ENCODE measurements around the gene CDH1. TPM values are rescaled to one million over a fixed set of nuclear protein-coding genes. Genes with fewer than 3 reads are reported as not detected.

Gene CDH1
- total RNA-seq, 2 donors from 2014 or later: 1.1 TPM; not detected in 1

- no peak for ATAC-seq (ENCODE audit: insufficient number of reproducible peaks, low FRiP score, low read depth)
- TF ChIP-seq, protein P1, sequence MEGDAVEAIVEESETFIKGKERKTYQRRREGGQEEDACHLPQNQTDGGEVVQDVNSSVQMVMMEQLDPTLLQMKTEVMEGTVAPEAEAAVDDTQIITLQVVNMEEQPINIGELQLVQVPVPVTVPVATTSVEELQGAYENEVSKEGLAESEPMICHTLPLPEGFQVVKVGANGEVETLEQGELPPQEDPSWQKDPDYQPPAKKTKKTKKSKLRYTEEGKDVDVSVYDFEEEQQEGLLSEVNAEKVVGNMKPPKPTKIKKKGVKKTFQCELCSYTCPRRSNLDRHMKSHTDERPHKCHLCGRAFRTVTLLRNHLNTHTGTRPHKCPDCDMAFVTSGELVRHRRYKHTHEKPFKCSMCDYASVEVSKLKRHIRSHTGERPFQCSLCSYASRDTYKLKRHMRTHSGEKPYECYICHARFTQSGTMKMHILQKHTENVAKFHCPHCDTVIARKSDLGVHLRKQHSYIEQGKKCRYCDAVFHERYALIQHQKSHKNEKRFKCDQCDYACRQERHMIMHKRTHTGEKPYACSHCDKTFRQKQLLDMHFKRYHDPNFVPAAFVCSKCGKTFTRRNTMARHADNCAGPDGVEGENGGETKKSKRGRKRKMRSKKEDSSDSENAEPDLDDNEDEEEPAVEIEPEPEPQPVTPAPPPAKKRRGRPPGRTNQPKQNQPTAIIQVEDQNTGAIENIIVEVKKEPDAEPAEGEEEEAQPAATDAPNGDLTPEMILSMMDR (IDR thresholded peaks at IDR 0.05): no peak
- H3K4me3 ChIP-seq: no peak overlapping the region
- H3K36me3 ChIP-seq: no peaks in the 10 kb centered on the region
- no peak overlapping the region for H3K27ac ChIP-seq
- no peaks in the 10 kb centered on the region for H3K27me3 ChIP-seq (replicated peaks; ENCODE audit: insufficient read depth)
- peaks cover 2% of the 10 kb centered on the region in 2 donors for H3K4me1 ChIP-seq (ENCODE audit: control insufficient read depth in 1 of 2, low read depth in 2 of 2)
- DNase-seq (ENCODE audit: low spot score): no peak
- H3K9me3 ChIP-seq: no peaks in the 10 kb centered on the region
These were observed 4.9 kb upstream of the CDH1 start for GRCh38 chr16:68732042-68732680.

GRCh38 chr16:68732741-68733399 is 4.2 kb upstream of the CDH1 start:
- no peak for DNase-seq (ENCODE audit: low spot score)
- no peak for ATAC-seq (ENCODE audit: insufficient number of reproducible peaks, low FRiP score, low read depth)
- Histone ChIP-seq H3K36me3 (no peaks in the 10 kb centered on the region), H3K4me1 (ENCODE audit: control insufficient read depth in 1 of 2, low read depth in 2 of 2) (peaks cover 3 to 9% of the 10 kb centered on the region in 2 donors), H3K27ac (no peak overlapping the region), H3K9me3 (no peaks in the 10 kb centered on the region), H3K27me3 (replicated peaks; ENCODE audit: insufficient read depth) (no peaks in the 10 kb centered on the region), H3K4me3 (no peak overlapping the region)
- TF ChIP-seq, protein P1 (IDR thresholded peaks at IDR 0.05): no peak

DNA sequence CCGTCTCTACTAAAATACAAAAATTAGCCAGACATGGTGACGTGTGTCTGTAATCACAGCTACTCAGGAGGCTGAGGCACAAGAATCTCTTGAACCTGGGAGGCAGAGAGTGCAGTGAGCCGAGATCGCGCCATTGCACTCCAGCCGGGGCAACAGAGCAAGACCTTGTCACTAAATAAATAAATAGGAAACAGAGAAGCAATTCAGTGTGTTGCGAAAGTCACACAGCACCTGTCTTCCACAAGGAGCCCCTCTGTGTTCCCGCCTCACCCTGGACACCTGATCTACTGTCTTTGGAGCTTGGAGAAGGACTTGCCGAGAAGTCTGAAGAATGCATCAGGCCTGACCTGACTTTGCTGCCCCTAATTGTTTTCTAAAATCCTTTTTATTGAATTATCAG is 3.5 kb upstream of the CDH1 start:
- ATAC-seq (ENCODE audit: insufficient number of reproducible peaks, low FRiP score, low read depth): no peak
- no peaks in the 10 kb centered on the region for H3K27me3 ChIP-seq (replicated peaks; ENCODE audit: insufficient read depth)
- H3K9me3 ChIP-seq: no peaks in the 10 kb centered on the region
- no peaks in the 10 kb centered on the region for H3K36me3 ChIP-seq
- no peak overlapping the region for H3K27ac ChIP-seq
- TF ChIP-seq, protein P1 (IDR thresholded peaks at IDR 0.05): no peak
- no peak for DNase-seq (ENCODE audit: low spot score)
- H3K4me3 ChIP-seq: no peak overlapping the region
- H3K4me1 ChIP-seq (ENCODE audit: control insufficient read depth in 1 of 2, low read depth in 2 of 2): peaks cover 3 to 13% of the 10 kb centered on the region in 2 donors

DNA sequence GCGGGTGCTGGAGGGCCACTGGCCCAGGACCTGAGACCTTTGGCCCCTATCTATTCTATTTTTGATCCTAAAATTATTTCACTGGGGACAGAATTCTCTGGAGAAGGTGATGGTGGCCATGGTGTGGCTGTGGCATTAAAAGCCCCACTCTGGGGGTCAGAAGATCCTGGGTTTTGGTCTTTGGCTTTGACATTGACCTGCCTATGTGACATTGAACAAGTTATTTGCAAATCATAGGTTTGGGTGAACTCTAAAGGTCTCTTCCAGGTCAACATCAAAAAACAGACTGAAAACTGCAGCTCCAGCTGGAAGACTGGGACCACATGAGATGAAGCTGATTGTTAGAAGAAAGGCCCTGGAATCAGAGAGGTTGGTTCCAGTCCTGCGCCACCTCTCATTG is 2.3 kb upstream of the CDH1 start:
- ATAC-seq (ENCODE audit: insufficient number of reproducible peaks, low FRiP score, low read depth): no peak
- TF ChIP-seq, protein P1 (IDR thresholded peaks at IDR 0.05): no peak

GRCh38 chr16:68736561-68736960 is 531 bp upstream of the CDH1 start:
- H3K4me3 ChIP-seq: no peak overlapping the region
- DNase-seq (ENCODE audit: low spot score): no peak
- peaks cover 3 to 13% of the 10 kb centered on the region in 2 donors for H3K4me1 ChIP-seq (ENCODE audit: control insufficient read depth in 1 of 2, low read depth in 2 of 2)
- TF ChIP-seq, protein P1 (IDR thresholded peaks at IDR 0.05): no peak
- H3K36me3 ChIP-seq: no peaks in the 10 kb centered on the region
- H3K27me3 ChIP-seq (replicated peaks; ENCODE audit: insufficient read depth): no peaks in the 10 kb centered on the region
- H3K27ac ChIP-seq: no peak overlapping the region
- no peak for ATAC-seq (ENCODE audit: insufficient number of reproducible peaks, low FRiP score, low read depth)
- no peaks in the 10 kb centered on the region for H3K9me3 ChIP-seq

More for the DNA sequence above, 2.3 kb upstream of the CDH1 start:
- H3K27me3 ChIP-seq (replicated peaks; ENCODE audit: insufficient read depth): no peaks in the 10 kb centered on the region
- no peak overlapping the region for H3K27ac ChIP-seq
- DNase-seq (ENCODE audit: low spot score): no peak
- H3K4me3 ChIP-seq: no peak overlapping the region
- no peaks in the 10 kb centered on the region for H3K36me3 ChIP-seq
- no peaks in the 10 kb centered on the region for H3K9me3 ChIP-seq
- H3K4me1 ChIP-seq (ENCODE audit: control insufficient read depth in 1 of 2, low read depth in 2 of 2): peaks cover 3 to 13% of the 10 kb centered on the region in 2 donors

All from thoracic aorta (tissue), 2 donors.